ENCODE measurements around the gene GIPC3.

GIPC3 gene

DNA sequence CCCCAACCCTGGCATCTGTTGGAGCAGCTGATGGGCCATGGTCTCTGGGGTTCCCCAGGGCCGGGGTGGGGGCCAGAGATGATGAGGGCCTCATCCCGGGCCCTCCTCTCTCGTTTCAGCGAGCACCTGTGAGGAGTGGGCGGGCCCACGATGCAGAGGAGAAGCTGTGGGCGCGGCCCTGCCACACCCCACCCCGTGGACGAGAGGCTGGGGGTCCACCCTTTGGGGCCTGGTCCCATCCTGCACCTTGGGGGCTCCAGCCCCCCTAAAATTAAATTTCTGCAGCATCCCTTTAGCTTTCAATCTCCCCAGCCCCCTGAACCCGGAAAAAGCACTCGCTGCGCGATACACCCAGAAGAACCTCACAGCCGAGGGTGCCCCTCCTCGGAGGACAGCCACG, 6.9 kb upstream of the GIPC3 start:
- TF ChIP-seq SIN3A (IDR thresholded peaks at IDR 0.05; ENCODE audit: borderline replicate concordance, insufficient read depth, low read length) (no peak), FOXP2 (optimal IDR thresholded peaks at IDR 0.05; ENCODE audit: borderline replicate concordance, extremely low read depth, extremely low read length, insufficient read depth) (no peak), TAF1 (IDR thresholded peaks at IDR 0.05; ENCODE audit: borderline replicate concordance, insufficient read depth, low read length) (no peak), POLR2AphosphoS5 (IDR thresholded peaks at IDR 0.05; ENCODE audit: low read depth, low read length) (no peak)
- TF ChIP-seq, protein P1, sequence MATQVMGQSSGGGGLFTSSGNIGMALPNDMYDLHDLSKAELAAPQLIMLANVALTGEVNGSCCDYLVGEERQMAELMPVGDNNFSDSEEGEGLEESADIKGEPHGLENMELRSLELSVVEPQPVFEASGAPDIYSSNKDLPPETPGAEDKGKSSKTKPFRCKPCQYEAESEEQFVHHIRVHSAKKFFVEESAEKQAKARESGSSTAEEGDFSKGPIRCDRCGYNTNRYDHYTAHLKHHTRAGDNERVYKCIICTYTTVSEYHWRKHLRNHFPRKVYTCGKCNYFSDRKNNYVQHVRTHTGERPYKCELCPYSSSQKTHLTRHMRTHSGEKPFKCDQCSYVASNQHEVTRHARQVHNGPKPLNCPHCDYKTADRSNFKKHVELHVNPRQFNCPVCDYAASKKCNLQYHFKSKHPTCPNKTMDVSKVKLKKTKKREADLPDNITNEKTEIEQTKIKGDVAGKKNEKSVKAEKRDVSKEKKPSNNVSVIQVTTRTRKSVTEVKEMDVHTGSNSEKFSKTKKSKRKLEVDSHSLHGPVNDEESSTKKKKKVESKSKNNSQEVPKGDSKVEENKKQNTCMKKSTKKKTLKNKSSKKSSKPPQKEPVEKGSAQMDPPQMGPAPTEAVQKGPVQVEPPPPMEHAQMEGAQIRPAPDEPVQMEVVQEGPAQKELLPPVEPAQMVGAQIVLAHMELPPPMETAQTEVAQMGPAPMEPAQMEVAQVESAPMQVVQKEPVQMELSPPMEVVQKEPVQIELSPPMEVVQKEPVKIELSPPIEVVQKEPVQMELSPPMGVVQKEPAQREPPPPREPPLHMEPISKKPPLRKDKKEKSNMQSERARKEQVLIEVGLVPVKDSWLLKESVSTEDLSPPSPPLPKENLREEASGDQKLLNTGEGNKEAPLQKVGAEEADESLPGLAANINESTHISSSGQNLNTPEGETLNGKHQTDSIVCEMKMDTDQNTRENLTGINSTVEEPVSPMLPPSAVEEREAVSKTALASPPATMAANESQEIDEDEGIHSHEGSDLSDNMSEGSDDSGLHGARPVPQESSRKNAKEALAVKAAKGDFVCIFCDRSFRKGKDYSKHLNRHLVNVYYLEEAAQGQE (IDR thresholded peaks at IDR 0.05; ENCODE audit: insufficient read depth in 1 of 2, low read depth in 2 of 2, low read length in 2 of 2): no peak

DNA sequence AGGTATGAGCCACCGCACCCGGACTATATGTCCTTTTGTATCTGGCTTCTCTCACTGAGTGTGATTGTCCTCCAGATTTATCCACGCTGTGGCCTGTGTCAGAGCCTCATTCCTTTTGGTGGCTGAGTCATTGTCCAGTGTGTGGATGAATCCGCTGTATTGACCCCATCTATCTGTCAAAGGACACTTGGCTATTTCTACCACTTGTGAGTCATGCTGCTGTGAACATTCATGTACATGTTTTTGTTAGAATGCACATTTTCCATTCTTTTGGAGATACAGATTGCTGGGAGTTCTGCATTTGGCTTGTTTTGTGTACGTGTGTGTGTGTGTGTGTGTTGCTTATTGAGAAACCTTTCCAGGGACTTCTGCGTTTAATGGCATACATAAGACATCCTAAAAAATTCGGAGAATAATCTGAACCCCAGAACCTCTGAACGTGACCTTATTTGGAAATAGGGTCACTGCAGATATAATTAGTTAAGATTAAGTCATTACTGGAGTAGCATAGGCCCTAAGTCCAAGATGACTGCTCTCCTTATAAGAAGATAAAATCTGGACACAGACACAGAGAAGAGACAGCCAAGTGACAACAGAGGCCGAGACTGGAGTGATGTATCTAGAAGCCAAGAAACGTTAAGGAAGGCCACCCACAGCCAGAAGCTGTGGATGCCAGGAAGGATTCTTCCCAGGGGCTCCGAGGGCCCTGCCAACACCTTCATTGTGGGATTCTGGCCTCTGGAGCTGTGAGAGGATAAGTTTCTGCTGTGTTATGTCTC, 4.9 kb upstream of the GIPC3 start:
- TF ChIP-seq, protein P1 (IDR thresholded peaks at IDR 0.05; ENCODE audit: insufficient read depth in 1 of 2, low read depth in 2 of 2, low read length in 2 of 2): no peak
- TF ChIP-seq SIN3A (IDR thresholded peaks at IDR 0.05; ENCODE audit: borderline replicate concordance, insufficient read depth, low read length) (no peak), POLR2AphosphoS5 (IDR thresholded peaks at IDR 0.05; ENCODE audit: low read depth, low read length) (no peak), TAF1 (IDR thresholded peaks at IDR 0.05; ENCODE audit: borderline replicate concordance, insufficient read depth, low read length) (no peak), FOXP2 (optimal IDR thresholded peaks at IDR 0.05; ENCODE audit: borderline replicate concordance, extremely low read depth, extremely low read length, insufficient read depth) (no peak)

DNA sequence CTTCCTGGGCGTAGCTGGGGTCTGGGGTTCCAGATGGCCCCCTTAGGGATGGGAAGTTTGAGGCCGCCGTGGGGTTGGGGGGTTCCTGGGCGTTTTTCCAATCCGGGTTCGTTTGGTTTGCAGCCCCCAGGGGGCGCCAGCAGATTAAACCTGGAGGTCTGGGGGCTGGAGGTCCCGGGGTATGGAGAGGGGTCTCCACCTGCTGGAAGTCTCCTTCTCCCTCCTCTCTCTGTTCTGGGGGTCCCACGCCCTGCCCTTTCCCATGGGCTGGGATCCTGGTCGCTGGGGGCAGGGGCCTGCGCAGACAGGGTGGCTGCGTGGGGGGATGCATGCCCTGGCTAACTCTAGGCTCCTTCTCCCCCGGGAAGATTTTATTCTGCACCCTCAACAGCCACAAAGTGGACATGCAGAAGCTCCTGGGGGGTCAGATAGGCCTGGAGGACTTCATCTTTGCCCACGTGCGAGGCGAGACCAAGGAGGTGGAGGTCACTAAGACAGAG, 899 bp downstream of the GIPC3 start:
- TF ChIP-seq SIN3A (IDR thresholded peaks at IDR 0.05; ENCODE audit: borderline replicate concordance, insufficient read depth, low read length): no peak
- TF ChIP-seq POLR2AphosphoS5 (IDR thresholded peaks at IDR 0.05; ENCODE audit: low read depth, low read length): no peak
- TF ChIP-seq, protein P1 (IDR thresholded peaks at IDR 0.05; ENCODE audit: insufficient read depth in 1 of 2, low read depth in 2 of 2, low read length in 2 of 2): no peak
- no peak for TF ChIP-seq TAF1 (IDR thresholded peaks at IDR 0.05; ENCODE audit: borderline replicate concordance, insufficient read depth, low read length)

DNA sequence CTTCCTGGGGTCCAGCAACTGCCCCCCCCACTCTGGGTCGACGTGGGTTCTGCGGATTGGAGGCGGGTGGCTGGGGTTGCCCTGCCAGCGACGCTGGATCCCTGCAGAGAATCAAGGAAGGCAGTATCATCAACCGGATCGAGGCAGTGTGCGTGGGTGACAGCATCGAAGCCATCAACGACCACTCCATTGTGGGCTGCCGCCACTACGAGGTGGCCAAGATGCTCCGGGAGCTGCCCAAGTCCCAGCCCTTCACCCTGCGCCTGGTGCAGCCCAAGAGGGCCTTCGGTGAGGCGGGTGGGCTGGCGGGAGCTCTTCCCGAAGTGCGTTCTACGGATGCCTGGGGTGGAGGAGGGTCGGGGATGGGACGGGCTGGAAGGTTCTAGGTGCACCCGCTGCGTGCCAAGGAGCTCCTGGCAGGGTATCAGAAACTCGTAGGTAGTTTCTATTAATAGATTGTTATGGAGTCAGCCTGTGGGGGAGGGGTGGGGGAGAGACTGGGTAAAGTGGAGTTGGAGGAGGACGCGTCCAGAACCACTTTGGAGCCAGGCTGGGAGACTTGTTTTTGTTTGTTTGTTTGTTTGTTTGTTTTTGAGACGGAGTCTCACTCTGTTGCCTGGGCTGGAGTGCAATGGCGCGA, 1.5 kb downstream of the GIPC3 start:
- TF ChIP-seq TAF1 (IDR thresholded peaks at IDR 0.05; ENCODE audit: borderline replicate concordance, insufficient read depth, low read length) (no peak), POLR2AphosphoS5 (IDR thresholded peaks at IDR 0.05; ENCODE audit: low read depth, low read length) (no peak), SIN3A (IDR thresholded peaks at IDR 0.05; ENCODE audit: borderline replicate concordance, insufficient read depth, low read length) (no peak), FOXP2 (optimal IDR thresholded peaks at IDR 0.05; ENCODE audit: borderline replicate concordance, extremely low read depth, extremely low read length, insufficient read depth) (no peak)
- TF ChIP-seq, protein P1 (IDR thresholded peaks at IDR 0.05; ENCODE audit: insufficient read depth in 1 of 2, low read depth in 2 of 2, low read length in 2 of 2): no peak

All from PFSK-1 (cell line).